ENCODE measurements around the gene NOTCH1.

NOTCH1 gene

GRCh38 chr9:136462664-136463063 lies 83.2 kb downstream of the NOTCH1 start:
- no peak for DNase-seq

DNA sequence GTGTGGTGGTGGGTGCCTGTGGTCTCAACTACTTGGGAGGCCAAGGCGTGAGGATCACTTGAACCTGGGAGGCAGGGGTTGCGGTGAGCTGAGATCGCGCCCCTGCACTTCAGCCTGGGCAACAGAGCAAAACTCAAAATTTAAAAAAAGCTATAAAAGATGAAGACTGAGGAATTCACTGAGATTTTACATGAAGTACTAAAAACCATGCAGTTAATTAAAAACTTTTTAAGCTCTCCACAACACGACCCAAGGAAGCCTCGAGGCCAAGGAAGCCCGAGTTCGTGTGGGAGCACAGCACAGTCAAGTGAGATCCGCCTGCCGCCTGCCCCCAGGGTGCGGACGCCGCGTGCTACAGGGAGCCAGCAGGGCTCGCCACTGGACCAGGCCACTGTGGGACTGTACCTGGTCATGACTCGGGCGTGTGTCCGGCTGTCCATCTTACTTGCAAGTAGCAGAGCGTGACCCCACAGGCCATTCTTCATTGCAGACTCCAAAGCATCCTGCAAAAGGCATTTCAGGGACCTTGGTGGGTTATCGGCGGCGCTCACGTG lies 85.0 kb downstream of the NOTCH1 start:
- no peak for DNase-seq

DNA sequence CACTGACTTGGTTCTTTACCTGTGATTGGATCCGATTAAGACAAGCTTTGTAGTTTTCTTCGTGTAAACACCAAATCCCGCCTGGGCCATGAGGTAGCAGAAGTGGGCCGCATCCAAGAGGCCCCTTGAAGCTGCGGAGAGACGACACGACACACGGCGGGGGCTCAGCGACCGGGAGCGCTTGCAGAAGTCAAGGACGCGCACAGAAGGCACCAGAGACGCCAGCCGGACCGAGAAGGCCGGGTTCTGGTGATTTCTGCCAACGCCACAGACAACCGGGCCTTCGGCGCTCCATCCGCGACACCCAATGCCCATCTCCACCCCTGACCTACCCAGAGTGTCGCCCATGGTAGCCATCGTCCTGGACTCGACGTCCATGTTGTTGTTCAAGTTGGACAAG lies 86.4 kb downstream of the NOTCH1 start:
- no peak for DNase-seq

- no peak for DNase-seq
These were observed 88.5 kb downstream of the NOTCH1 start for GRCh38 chr9:136457326-136457725.

DNA sequence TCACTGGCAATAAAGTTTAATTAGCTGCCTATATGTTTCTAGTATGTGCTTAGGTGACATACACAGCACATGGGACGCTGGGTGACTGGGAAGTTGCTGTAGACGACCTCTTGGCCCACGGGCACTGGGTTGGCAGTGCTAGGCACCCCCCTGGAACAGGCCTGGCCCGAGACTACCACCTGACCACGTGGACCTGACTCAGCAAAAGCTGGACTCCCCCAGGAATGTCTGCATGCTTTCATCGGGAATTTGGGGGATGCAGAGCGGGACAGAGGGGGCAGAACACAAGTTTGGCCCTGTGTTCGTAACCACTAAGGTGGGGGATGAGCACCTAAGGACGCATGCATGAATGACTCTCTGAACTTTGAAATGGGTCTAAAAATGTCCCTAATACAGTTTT lies 89.6 kb downstream of the NOTCH1 start:
- DNase-seq: no peak

DNA sequence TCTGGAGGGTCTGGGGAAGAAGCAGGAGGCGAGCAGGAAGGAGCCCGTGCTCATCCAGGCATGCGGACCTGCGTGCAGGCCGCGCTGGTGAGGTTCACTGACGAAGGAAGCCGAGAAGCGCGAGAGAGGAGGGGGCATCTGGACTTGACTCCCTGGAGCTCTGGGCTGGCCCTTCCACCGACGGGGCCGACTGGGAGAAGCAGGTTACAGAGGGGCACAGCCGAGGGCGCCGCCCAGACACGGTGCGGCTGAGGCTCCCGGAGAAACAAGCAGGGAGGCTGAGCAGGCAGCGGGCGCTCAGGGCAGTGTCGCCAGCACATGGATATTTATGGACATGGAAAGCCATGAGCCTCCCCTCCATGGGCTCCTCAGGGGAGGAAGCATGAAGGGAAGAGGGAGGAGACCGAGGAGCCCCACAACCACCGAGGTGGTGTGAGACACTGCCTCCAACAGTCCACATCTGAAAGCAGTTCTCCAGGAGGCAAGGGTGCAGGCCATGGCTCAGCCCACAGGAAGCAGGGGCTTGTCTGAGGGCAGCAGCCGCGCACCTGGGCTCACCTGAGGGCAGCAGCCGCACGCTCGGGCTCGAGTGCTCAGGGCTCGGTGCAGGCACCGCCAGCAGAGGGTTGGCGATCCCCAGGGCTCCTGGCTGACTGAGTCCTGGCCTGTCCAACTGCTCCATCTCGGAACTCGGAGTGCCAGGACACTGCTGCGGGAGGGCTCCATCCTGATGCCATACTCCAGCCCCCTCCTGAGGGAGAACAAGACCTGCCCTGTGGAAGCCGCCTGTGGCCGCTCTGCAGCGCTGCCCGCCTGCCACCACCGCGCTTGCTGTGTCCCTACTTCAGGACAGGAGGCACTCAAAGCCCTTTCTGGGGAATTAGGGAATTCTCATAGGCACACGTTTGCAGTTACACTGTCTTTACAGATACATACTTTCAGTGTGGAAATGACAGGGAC lies 90.5 kb downstream of the NOTCH1 start:
- no peak for DNase-seq

- DNase-seq: no peak
These were observed 91.6 kb downstream of the NOTCH1 start for GRCh38 chr9:136454026-136454796.

DNA sequence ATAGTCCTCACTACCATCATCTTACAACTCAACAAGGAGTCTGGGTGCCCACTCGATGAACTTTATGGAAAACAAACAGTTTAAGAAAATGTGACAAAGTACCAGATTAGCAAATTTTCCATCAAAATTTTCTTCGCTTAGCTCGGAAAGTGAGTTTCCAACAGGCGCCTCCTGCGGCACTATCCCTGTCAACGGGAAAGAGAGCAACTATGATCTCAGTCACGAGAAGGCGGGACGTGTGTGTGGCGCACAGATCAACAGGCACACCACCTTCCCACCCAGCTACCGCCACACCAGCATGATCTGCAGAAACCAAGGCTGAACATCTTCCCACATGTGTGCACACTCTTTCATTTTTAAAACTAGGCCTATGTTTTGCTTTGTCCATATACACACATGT lies 92.5 kb downstream of the NOTCH1 start:
- no peak for DNase-seq

DNA sequence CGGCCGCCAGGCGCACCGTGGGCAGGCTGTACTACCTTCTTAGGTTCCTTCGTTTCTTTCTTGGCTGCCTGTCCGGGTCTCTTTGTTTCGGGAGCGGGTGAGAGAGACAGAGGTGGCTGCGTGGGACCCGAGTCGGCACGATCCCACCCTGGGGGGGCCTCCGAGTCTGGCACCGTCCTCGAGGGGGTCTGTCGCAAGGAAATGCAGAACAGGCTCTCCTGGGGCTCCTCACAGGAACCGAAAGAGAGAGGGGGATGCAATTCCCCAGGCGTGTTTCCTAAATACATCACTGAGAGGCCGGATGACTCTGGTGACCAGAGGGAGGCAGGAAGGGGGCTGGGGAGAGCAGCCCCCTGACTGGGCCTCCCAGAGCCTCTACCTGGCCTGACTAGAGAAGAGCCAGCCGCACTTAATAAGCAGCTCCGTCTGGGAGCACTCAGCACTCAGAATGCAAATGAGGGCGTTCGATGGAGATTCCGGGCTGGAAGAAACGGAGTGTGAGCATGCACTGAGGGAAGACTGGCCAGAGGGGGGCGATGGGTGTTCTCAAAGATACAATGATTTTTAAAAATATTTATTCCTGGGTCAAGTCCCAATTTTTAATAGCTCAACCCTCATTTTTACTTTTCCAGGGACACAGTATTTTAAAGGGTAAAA lies 94.5 kb downstream of the NOTCH1 start:
- DNase-seq: no peak

GRCh38 chr9:136448655-136449054 lies 97.2 kb downstream of the NOTCH1 start:
- no peak for DNase-seq

GRCh38 chr9:136447173-136447778 lies 98.6 kb downstream of the NOTCH1 start:
- DNase-seq: no peak

DNA sequence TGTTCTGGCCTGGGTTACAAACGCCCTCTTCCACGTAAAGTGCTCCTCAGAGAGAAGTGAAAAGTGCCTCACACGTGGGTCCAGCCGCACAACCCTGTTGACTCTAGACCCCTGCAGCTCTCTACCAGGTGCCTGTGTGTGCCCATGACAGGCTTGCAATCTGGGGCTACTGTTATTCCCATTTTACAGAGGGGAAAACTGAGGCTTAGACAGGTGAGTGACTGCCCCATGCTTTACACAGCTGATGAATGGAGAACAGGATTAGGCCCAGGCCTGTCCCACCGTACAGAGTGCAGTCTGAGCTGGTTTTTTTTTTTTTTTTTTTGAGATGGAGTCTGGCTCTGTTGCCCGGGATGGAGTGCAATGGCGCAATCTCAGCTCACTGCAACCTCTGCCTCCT lies 100.0 kb downstream of the NOTCH1 start:
- DNase-seq: no peak

All from T-helper 2 cell (primary cell).